Glutamatergic neuron (in vitro differentiated cells): ENCODE data around the gene ZNF653. TPM values are rescaled to one million over a fixed set of nuclear protein-coding genes. Genes with fewer than 3 reads are reported as not detected.

Experiments
- DNase-seq: peaks from one replicate; pipeline ENCODE4 v3.0.0; 2022
- H3K27ac Mint-ChIP-seq: one replicate; pipeline ENCODE4 v1.8.0; 2020; ENCODE audit warnings: mild to moderate bottlenecking, mixed read lengths, inconsistent platforms; ENCODE audit not compliant: unreplicated experiment
- H3K27me3 Mint-ChIP-seq: one replicate; pipeline ENCODE4 v1.8.0; 2020; ENCODE audit warnings: mild to moderate bottlenecking, moderate library complexity, mixed read lengths, inconsistent platforms; ENCODE audit not compliant: unreplicated experiment
- H3K36me3 Mint-ChIP-seq: one replicate; pipeline ENCODE4 v1.8.0; 2020; ENCODE audit warnings: mild to moderate bottlenecking, mixed read lengths, inconsistent platforms; ENCODE audit not compliant: unreplicated experiment
- H3K4me1 Mint-ChIP-seq: one replicate; pipeline ENCODE4 v1.8.0; 2020; ENCODE audit warnings: mild to moderate bottlenecking, low read depth, mixed read lengths, inconsistent platforms; ENCODE audit not compliant: unreplicated experiment
- H3K4me3 Mint-ChIP-seq: one replicate; pipeline ENCODE4 v1.8.0; 2020; ENCODE audit warnings: mild to moderate bottlenecking, mixed read lengths, inconsistent platforms; ENCODE audit not compliant: unreplicated experiment
- H3K9me3 Mint-ChIP-seq: one replicate; pipeline ENCODE4 v1.8.0; 2020; ENCODE audit warnings: mild to moderate bottlenecking, moderate library complexity, mixed read lengths, inconsistent platforms; ENCODE audit not compliant: unreplicated experiment
- CTCF ChIP-seq: fragments of 200-600 bp; sonication (generic); IDR thresholded peaks from one replicate; pipeline ENCODE4 v1.5.0; 2021; ENCODE audit not compliant: partially characterized antibody, unreplicated experiment
- total RNA-seq: library from RNA; stranded (reverse); fragmentation: NEBNext Ultra II Directional; extraction: Animal tissue kit (Norgen Biotek cat#: 25700); gene quantifications from one replicate; pipeline ENCODE4 v1.2.1, GENCODE V29; 2021; ENCODE audit not compliant: unreplicated experiment

The ZNF653 gene
- total RNA-seq, 1 donor from 2014 or later = 19.2 TPM

GRCh38 chr19:11486661-11487503, 18.8 kb downstream of the ZNF653 start:
- Mint-ChIP-seq H3K27me3 (peaks cover 9% of the 10 kb centered on the region), H3K4me3 (no peak overlapping the region), H3K36me3 (no peaks in the 10 kb centered on the region), H3K9me3 (peaks cover under 1% of the 10 kb centered on the region), H3K4me1 (no peaks in the 10 kb centered on the region), H3K27ac (no peak overlapping the region)
- DNase-seq = no peak
- no peak for TF ChIP-seq CTCF

- Mint-ChIP-seq H3K27ac (no peak overlapping the region), H3K4me3 (peak overlapping the region; percentile 21), H3K9me3 (peaks cover 8% of the 10 kb centered on the region), H3K4me1 (no peaks in the 10 kb centered on the region), H3K36me3 (no peaks in the 10 kb centered on the region), H3K27me3 (peaks cover 13% of the 10 kb centered on the region)
- TF ChIP-seq CTCF = no peak
- no peak for DNase-seq
Observed at GRCh38 chr19:11485245-11485837, 20.3 kb downstream of the ZNF653 start.

- peaks cover 16% of the 10 kb centered on the region for H3K9me3 Mint-ChIP-seq
- peaks cover 7% of the 10 kb centered on the region for H3K36me3 Mint-ChIP-seq
- peaks cover 19% of the 10 kb centered on the region for H3K27me3 Mint-ChIP-seq
Observed at GRCh38 chr19:11483366-11484111, 22.1 kb downstream of the ZNF653 start.

GRCh38 chr19:11482384-11483050, 23.1 kb downstream of the ZNF653 start:
- Mint-ChIP-seq H3K36me3 (peaks cover 10% of the 10 kb centered on the region), H3K27me3 (peaks cover 25% of the 10 kb centered on the region), H3K27ac (no peak overlapping the region), H3K4me3 (peak overlapping the region; percentile 82), H3K9me3 (peaks cover 19% of the 10 kb centered on the region), H3K4me1 (peaks cover 9% of the 10 kb centered on the region)
- peak; percentile 94 for DNase-seq
- peak; percentile 99 for TF ChIP-seq CTCF

More at GRCh38 chr19:11483366-11484111, 22.1 kb downstream of the ZNF653 start:
- no peak overlapping the region for H3K4me3 Mint-ChIP-seq
- no peak overlapping the region for H3K27ac Mint-ChIP-seq
- TF ChIP-seq CTCF = no peak
- H3K4me1 Mint-ChIP-seq = peaks cover 2% of the 10 kb centered on the region
- no peak for DNase-seq
